ENCODE measurements around the gene SHB. TPM values are rescaled to one million over a fixed set of nuclear protein-coding genes. Genes with fewer than 3 reads are reported as not detected.
A peak's percentile ranks its signal among the peaks of the same experiment; 100 is the strongest.

SHB gene
- total RNA-seq, 1 donor from 2014 or later, result 54.5 TPM

DNA sequence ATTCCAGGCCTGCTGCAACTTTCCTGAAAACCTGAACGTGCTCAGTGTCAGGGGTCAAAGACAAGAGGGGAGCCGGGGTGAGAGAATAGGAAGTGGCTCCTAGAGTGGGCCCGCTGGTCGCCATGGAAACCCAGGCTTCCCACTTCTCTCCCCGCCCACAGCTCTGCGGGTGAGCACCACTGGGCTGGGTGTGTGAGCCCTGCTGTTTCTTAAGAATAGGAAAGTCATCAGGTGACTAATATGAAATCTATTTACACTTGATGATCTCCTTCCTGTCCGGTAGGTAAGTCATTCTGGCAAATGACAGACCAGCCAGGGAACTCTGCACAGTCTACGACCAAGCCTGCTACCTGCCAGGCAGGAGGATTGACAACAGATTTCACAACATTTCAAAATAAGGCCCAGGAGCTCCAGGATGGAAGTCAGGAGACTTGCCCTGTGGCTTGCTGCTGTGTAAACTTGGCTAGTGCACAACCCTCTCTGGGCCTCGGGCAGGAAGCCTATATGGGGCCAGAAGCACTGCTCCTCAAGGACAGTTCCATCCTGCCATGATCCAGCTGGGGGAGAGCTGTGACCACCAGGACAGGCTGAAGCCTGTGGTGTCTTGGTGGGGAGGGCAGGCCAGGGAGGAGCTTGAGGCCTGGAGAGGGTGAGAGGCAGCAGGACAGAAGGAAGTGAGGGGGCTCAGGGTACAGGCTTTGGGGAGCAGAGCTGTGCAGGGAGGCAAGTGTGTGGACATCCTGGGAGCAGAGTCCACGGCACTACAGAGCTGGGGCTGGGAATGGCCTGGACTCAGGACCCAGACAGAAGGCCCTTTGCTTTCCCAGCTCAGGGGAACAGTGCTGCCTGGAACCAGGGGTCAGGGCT is 60.6 kb downstream of the SHB start:
- DNase-seq (ENCODE audit: low spot score), result peak; percentile 58

DNA sequence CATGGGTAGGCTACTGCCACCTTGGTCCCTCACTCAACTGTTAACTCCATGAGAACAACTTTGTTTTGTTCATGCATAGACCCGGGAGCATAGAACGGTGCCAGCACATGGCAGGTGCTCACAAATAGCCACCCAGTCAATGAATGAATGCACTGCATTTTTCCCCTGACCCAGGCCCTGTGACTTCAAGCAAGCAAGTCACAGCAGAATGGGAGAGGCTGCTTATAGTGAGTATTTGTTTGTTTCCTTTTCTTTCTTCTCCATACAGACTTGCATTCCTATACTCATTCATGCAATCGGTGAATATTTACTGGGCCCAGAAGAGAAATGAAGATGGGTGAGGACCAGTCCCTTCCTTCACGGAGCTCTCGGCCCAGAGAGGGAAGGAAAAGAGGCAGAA is 62.0 kb downstream of the SHB start:
- no peak for DNase-seq (ENCODE audit: low spot score)

- DNase-seq (ENCODE audit: low spot score), result no peak
Measured at GRCh38 chr9:38006163-38006562, 62.9 kb downstream of the SHB start.

DNA sequence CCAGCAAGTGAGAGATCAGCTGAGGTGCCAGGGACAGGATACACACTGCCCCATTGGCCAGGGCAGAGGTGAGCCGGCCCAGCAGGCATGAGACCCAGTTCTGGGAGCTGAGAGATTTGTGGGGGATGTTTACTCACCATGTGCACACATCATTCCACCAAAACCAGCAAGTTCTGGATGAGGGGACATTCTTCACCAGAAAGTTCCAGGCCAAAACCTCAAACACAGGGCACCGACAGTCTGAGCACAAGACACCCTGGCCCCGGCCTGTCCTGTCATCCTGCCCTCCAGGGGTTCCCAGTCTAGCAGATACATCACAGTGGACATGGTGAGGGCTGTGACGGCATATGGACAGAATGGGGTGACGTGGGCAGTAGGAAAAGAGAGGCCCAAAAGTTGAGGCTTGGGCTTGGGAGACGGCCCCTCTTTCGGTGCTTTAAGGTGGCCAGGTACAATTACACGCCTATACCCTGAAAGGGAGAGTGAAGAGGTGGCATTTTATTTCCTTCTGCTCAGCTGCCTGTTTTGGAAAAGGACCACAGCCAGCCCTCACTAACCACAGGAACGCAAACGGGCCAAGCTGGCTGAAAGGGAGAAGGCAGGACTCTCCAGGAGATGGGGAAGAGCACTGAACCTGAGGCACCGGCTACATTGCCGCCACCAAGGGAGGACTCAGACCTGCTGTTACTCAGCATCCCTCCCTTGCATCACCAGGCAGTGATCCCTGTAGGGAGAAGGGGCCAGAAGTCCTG is 64.0 kb downstream of the SHB start:
- no peak for DNase-seq (ENCODE audit: low spot score)

DNA sequence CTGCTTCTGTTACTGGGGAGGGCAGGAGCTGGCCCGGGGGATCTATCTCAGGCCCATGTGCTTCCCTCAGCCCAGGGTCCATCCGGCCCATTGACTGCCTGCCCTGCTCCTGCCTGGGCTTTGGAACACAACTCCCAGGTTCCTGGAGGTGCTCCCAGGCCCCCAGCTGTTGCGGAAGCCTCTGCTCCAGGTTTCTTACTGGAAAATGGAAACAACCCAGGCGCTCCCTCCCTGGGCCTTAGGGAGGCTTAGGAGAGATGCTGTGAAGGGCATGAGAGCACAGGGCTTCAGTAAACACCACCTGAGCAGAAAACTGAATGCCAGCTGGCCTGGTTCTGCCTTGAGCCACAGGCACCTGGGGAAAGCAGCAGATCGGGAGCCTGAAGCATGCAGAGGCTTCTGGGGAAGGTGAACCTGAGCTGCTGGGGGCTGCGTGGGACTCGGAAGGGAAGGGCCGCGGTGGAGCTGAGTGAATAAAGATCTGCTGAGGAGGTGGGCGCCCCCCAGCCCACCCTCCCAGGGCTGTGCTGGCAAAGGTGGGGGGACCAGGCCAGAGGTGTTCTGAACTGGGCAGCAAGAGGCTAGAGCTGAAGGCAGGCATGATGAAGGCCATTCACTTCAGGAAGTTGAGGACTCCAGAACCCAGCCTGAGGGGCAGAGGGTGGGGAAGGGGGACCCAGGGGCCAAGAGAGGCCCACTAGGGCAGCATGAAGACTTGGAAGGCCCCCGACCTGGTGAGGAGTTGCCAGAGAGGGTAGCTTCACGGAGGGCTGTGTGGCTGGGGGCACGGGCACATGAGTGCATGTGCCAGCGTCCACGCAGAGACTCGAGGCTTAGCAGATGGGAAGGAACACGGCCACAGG is 64.8 kb downstream of the SHB start:
- DNase-seq (ENCODE audit: low spot score), result no peak

GRCh38 chr9:38003230-38003629 is 65.8 kb downstream of the SHB start:
- DNase-seq (ENCODE audit: low spot score), result no peak

DNA sequence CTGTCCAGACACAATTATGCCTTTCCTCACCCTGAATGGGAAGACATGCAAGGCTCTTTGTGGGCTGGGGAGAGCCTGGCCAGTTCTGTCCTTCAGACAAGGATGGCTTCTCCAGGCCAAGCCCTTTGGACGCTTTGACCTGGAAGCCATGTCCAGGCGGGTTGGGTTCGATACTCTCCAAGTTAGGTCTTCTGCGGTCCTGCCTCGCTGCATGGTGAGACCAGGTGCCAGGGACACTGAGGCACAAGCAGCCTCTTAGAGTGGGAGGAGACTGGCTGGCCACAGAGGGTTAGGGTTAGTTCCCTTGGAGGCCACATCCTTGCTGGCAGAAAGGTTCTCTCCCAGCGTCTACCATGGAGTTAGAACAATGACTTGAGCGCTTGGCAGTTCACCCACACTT is 67.6 kb downstream of the SHB start:
- DNase-seq (ENCODE audit: low spot score), result no peak

- no peak for DNase-seq (ENCODE audit: low spot score)
Measured at GRCh38 chr9:38000735-38001134, 68.3 kb downstream of the SHB start.

DNA sequence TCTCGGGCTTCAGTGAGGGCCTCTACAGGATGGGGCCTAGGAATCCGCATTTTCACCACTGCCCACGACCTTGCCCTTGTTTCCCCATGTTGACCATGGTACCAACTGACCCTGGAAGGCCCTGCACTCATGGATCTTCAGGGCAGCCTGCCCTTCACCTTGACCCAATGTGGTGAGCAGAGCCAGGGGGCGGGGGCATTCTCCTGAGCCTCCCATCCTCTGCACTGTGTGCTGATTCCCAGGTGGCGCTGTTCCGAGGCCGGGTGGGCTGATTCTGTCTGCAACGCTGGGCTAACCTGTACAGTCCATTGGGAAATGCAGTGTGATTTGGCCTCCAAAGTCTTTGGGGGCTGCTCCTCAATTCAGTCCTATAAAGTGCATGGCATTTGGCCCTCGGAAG is 68.7 kb downstream of the SHB start:
- no peak for DNase-seq (ENCODE audit: low spot score)

- DNase-seq (ENCODE audit: low spot score), result no peak
Measured at GRCh38 chr9:37999588-38000189, 69.3 kb downstream of the SHB start.

DNA sequence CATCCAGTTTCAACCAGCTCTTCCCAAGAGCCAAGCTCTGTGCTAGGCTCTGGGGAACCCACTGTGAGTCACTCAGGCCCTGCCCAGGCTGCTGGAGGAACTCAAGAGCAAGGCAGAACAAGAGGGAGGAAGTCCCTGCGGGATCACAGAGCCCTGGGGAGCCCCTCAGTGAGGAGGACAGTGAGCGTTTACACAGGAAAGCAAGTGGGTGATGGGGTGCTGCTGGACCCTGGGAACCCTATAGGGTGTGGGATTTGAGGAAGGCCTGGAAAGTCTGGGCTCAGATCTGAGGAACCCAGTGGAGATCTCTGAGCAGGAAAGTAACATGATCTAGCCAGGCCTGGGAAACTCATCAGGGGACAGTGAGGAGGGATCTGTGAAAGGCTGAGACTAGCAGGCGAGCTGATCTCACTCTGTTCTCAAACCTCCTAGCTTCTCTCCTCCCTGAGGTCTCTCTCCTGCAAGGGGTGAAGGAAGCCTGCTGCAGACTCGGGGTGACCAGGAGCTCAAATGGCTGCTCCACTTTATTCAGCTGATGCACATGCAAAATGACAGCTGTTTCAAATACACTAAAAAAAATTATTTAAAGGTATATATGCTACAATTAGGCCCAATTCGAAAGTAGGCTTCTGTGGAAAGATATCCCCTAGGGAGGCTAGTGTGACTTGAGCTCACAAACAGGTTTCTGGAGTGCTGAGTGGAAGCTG is 70.0 kb downstream of the SHB start:
- no peak for DNase-seq (ENCODE audit: low spot score)

- no peak for DNase-seq (ENCODE audit: low spot score)
Measured at GRCh38 chr9:37997636-37998374, 71.2 kb downstream of the SHB start.

DNA sequence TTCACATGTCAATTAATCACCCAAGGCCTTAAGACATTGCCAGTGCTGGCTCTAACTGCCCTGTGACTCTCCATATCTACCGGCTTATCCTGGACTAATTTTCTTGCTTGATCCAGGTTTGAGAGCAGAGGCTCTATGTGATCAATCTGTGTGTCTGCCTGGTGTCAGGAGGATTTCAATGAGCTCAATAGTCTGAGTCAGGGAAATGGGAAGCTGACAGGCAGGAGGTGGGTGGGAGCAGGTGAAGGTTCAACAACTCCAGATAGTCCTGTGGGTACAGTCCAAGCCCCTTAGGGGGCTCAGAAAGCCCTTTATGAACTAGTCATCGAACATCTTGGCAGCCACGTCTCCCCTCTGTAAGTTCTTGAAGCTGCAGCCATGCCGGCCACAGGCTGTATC is 72.2 kb downstream of the SHB start:
- no peak for DNase-seq (ENCODE audit: low spot score)

- no peak for DNase-seq (ENCODE audit: low spot score)
Measured at GRCh38 chr9:37995961-37996818, 72.8 kb downstream of the SHB start.

- DNase-seq (ENCODE audit: low spot score), result no peak
Measured at GRCh38 chr9:37995348-37995737, 73.7 kb downstream of the SHB start.

- DNase-seq (ENCODE audit: low spot score), result peak; percentile 70
Measured at GRCh38 chr9:37994639-37995347, 74.2 kb downstream of the SHB start.

DNA sequence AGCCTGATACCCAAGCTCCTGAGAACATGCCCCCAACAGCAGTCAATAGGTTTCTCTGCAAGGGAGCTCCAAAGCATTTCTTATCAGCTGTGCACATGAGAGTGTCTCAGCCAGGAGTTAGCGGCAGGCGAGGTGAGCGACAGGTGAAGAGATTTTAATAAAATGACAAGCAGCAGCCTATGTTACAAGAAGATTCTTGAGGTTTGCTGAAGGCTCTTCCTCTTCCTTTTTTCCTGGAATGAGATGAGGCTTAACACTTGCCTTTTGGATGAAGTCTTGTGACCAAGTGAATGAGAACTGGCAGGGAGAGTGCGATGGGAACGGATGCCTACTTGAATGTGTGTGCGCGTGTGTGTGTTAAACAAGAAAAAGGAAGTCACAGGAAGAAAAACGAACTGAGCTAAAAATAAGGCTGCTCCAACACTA is 76.1 kb downstream of the SHB start:
- DNase-seq (ENCODE audit: low spot score), result peak; percentile 40

- DNase-seq (ENCODE audit: low spot score), result no peak
Measured at GRCh38 chr9:37990404-37991015, 78.5 kb downstream of the SHB start.
